ENCODE measurements around the gene RBM20.

DNA sequence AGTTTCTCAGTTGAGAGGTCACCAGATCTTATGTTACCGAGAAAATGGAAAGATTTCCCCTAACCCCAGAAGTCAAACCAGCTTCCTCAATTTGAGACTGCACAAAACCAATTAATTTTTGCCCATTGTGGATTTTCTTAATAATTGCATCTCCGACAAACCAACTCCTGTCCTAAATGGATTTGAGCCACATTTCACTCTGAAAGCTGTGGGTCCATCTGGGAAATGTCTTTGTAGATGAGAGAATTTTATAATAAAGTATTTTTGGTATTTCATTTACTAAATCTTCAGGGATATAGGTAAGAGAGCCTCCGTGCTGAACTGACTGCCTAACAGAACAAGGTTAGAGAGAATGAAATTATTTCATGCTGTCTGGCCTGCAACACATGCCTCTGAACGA is 127.9 kb downstream of the RBM20 start:
- TF ChIP-seq, protein P1, sequence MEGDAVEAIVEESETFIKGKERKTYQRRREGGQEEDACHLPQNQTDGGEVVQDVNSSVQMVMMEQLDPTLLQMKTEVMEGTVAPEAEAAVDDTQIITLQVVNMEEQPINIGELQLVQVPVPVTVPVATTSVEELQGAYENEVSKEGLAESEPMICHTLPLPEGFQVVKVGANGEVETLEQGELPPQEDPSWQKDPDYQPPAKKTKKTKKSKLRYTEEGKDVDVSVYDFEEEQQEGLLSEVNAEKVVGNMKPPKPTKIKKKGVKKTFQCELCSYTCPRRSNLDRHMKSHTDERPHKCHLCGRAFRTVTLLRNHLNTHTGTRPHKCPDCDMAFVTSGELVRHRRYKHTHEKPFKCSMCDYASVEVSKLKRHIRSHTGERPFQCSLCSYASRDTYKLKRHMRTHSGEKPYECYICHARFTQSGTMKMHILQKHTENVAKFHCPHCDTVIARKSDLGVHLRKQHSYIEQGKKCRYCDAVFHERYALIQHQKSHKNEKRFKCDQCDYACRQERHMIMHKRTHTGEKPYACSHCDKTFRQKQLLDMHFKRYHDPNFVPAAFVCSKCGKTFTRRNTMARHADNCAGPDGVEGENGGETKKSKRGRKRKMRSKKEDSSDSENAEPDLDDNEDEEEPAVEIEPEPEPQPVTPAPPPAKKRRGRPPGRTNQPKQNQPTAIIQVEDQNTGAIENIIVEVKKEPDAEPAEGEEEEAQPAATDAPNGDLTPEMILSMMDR (conservative IDR thresholded peaks at IDR 0.05) = no peak
- no peak for TF ChIP-seq EZH2 (IDR thresholded peaks at IDR 0.05; ENCODE audit: low read depth)

Measured in PC-9 (cell line).